CD4-positive, alpha-beta T cell (primary cell): ENCODE data around the gene MACROD2. TPM values are rescaled to one million over a fixed set of nuclear protein-coding genes. Genes with fewer than 3 reads are reported as not detected.

Source experiments
- ATAC-seq: fragments of 200-7000 bp; cut with Tn5 transposase; one replicate; pipeline ENCODE4 v1.10.0; 2022; ENCODE audit warnings: mild to moderate bottlenecking; ENCODE audit not compliant: poor library complexity
- CTCF ChIA-PET: fragments of 350-600 bp; sonication (Branson Sonifier 250); formaldehyde crosslinking; loops from one replicate; lab custom pipeline; 2021; ENCODE audit warnings: antibody characterized with exemption, inconsistent platforms; lab: Charles Lee
- POLR2A ChIA-PET: fragments of 350-600 bp; sonication (Branson Sonifier 250); formaldehyde crosslinking; loops from one replicate; lab custom pipeline; 2021; ENCODE audit warnings: antibody characterized with exemption, inconsistent platforms; lab: Charles Lee
- DNase-seq, 14 experiments: peaks; one replicate each; pipeline ENCODE4 v3.0.0-alpha.2; 2013 to 2020; ENCODE audit warnings: mixed read lengths in 2 of 14
- H3K27ac ChIP-seq, 2 donors: one replicate each; pipeline versions ENCODE4 v1.5.1 to v1.7.0; 2013; ENCODE audit warnings: low read length in 2 of 2, low read depth in 1 of 2, mild to moderate bottlenecking in 1 of 2
- H3K27me3 ChIP-seq, 2 experiments: 1 replicate in 1 of 2; 2 replicates in 1 of 2; pipeline versions ENCODE4 v1.6.1 to v1.7.0; 2013; ENCODE audit warnings: low read length in 2 of 2, control low read depth in 1 of 2, mild to moderate bottlenecking in 1 of 2, moderate library complexity in 1 of 2; ENCODE audit not compliant: insufficient read depth in 2 of 2, control insufficient read depth in 1 of 2
- H3K36me3 ChIP-seq: one replicate; pipeline ENCODE4 v1.6.1; 2013; ENCODE audit warnings: low read length, control low read depth; ENCODE audit not compliant: insufficient read depth
- H3K4me1 ChIP-seq: one replicate; pipeline ENCODE4 v1.6.1; 2013; ENCODE audit warnings: low read length, control low read depth; ENCODE audit not compliant: insufficient read depth
- H3K4me3 ChIP-seq: one replicate; pipeline ENCODE4 v1.5.1; 2013; ENCODE audit warnings: mild to moderate bottlenecking, low read length, moderate library complexity
- H3K9me3 ChIP-seq, 2 experiments: 1 replicate in 1 of 2; 2 replicates in 1 of 2; pipeline versions ENCODE4 v1.6.1 to v1.7.0; 2013; ENCODE audit warnings: low read length in 2 of 2, mild to moderate bottlenecking in 2 of 2, control low read depth in 1 of 2, moderate library complexity in 1 of 2; ENCODE audit not compliant: control insufficient read depth in 1 of 2, insufficient read depth in 1 of 2
- H3K27ac Mint-ChIP-seq: one replicate; pipeline ENCODE4 v1.8.0; 2020; ENCODE audit warnings: mixed read lengths
- H3K27me3 Mint-ChIP-seq: one replicate; pipeline ENCODE4 v1.8.0; 2021; ENCODE audit warnings: mixed read lengths
- H3K36me3 Mint-ChIP-seq: one replicate; pipeline ENCODE4 v1.8.0; 2021; ENCODE audit warnings: low read depth, mixed read lengths
- H3K4me1 Mint-ChIP-seq: one replicate; pipeline ENCODE4 v1.8.0; 2021; ENCODE audit warnings: low read depth, mixed read lengths
- H3K4me3 Mint-ChIP-seq: one replicate; pipeline ENCODE4 v1.8.0; 2020; ENCODE audit warnings: mild to moderate bottlenecking, mixed read lengths
- H3K9me3 Mint-ChIP-seq: one replicate; pipeline ENCODE4 v1.8.0; 2020; ENCODE audit warnings: mixed read lengths
- CTCF ChIP-seq: fragments of 200-600 bp; IDR thresholded peaks from one replicate; pipeline ENCODE4 v1.8.0; 2022; ENCODE audit warnings: antibody characterized with exemption, mild to moderate bottlenecking
- intact Hi-C, 2 experiments: fragments of 100-400 bp; cut with DNase I in 1 of 2; cut with micrococcal nuclease in 1 of 2; formaldehyde crosslinking; loops; one replicate each; pipeline versions ENCODE4 v1.15.1 to v1.9.0; 2023 to 2025; cut with DNase I, micrococcal nuclease
- total RNA-seq, 174 experiments: library from RNA in 2 of 174; stranded (reverse) in 2 of 174; gene quantifications; one replicate each; pipeline ENCODE4 v1.2.3 and lab custom pipeline; 2021 to 2026

Gene MACROD2
- total RNA-seq, 2 experiments from 2014 or later: not detected

- ATAC-seq (no peak), DNase-seq (no peak)
- intact Hi-C loops: no loop called here
- no peak for TF ChIP-seq CTCF
- peaks cover 8% of the 10 kb centered on the region for H3K9me3 Mint-ChIP-seq
- no peaks in the 10 kb centered on the region for H3K4me1 ChIP-seq
- no peak overlapping the region for H3K4me3 ChIP-seq
- H3K36me3 ChIP-seq: no peaks in the 10 kb centered on the region
- peaks cover 0 to 4% of the 10 kb centered on the region in 2 experiments for H3K9me3 ChIP-seq
- H3K27me3 Mint-ChIP-seq: no peaks in the 10 kb centered on the region
- no peaks in the 10 kb centered on the region for H3K27me3 ChIP-seq
- H3K27ac Mint-ChIP-seq: no peak overlapping the region
- ChIA-PET POLR2A (no interaction called here), CTCF (no interaction called here)
- H3K27ac ChIP-seq: no peak overlapping the region
- no peaks in the 10 kb centered on the region for H3K36me3 Mint-ChIP-seq
- H3K4me1 Mint-ChIP-seq: no peaks in the 10 kb centered on the region
- H3K4me3 Mint-ChIP-seq: no peak overlapping the region
These were observed 1114.2 kb downstream of the MACROD2 start for GRCh38 chr20:15109494-15109893.

GRCh38 chr20:15111654-15112053, 1116.3 kb downstream of the MACROD2 start:
- no peaks in the 10 kb centered on the region for H3K4me1 Mint-ChIP-seq
- Histone ChIP-seq H3K36me3 (no peaks in the 10 kb centered on the region), H3K4me3 (no peak overlapping the region), H3K27ac (no peak overlapping the region), H3K27me3 (no peaks in the 10 kb centered on the region), H3K9me3 (peaks cover 0 to 7% of the 10 kb centered on the region in 2 experiments), H3K4me1 (no peaks in the 10 kb centered on the region)
- peaks cover 10% of the 10 kb centered on the region for H3K9me3 Mint-ChIP-seq
- intact Hi-C loops: no loop called here
- no peak for DNase-seq
- CTCF ChIA-PET: no interaction called here
- H3K36me3 Mint-ChIP-seq: no peaks in the 10 kb centered on the region
- TF ChIP-seq CTCF: no peak
- H3K4me3 Mint-ChIP-seq: no peak overlapping the region
- ATAC-seq: no peak
- no peaks in the 10 kb centered on the region for H3K27me3 Mint-ChIP-seq
- POLR2A ChIA-PET: no interaction called here
- H3K27ac Mint-ChIP-seq: no peak overlapping the region

- H3K27me3 ChIP-seq: no peaks in the 10 kb centered on the region
- no peaks in the 10 kb centered on the region for H3K36me3 Mint-ChIP-seq
- H3K4me1 Mint-ChIP-seq: no peaks in the 10 kb centered on the region
- H3K36me3 ChIP-seq: no peaks in the 10 kb centered on the region
- no peaks in the 10 kb centered on the region for H3K4me1 ChIP-seq
- no peak overlapping the region for H3K4me3 ChIP-seq
- no peak overlapping the region for H3K27ac Mint-ChIP-seq
- no peak for ATAC-seq
- H3K27me3 Mint-ChIP-seq: no peaks in the 10 kb centered on the region
- intact Hi-C loops: no loop called here
- DNase-seq: no peak
- ChIA-PET POLR2A (no interaction called here), CTCF (interaction anchor here (1.3 kb wide), 1 partner anchor 18 kb away, joined by 3 read pairs; no protein-coding TSS in a partner anchor)
- H3K9me3 Mint-ChIP-seq: peaks cover 13% of the 10 kb centered on the region
- no peak for TF ChIP-seq CTCF
- no peak overlapping the region for H3K27ac ChIP-seq
- H3K9me3 ChIP-seq: peaks cover 0 to 9% of the 10 kb centered on the region in 2 experiments
- H3K4me3 Mint-ChIP-seq: no peak overlapping the region
These were observed 1117.9 kb downstream of the MACROD2 start for GRCh38 chr20:15113144-15113773.
